ENCODE measurements around the gene HLA-B. TPM values are rescaled to one million over a fixed set of nuclear protein-coding genes. Genes with fewer than 3 reads are reported as not detected.

The HLA-B gene
- total and polyA plus RNA-seq, 2 of the 8 experiments (the other 6 are each of a cell fraction or from before 2014, with no cell fraction given), result 154 to 233 TPM

DNA sequence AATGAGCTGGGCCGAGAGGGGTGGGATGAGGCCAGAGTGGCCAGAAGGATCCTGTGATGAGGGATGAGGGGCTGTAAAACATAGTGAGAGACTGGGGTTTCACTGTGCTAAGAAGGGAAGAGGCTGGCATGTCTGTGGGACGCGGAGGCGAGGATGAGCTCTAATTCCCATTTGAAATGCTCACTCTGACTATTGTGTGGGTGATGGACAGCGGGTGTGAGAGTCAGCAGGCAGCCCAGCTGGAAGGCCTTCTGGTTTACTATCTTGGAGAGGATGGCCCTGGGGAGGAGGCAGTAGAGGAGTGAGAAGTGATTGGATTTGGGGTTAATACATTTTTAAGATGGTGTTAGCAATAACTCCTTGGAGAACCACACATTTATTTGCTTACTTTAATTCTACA is 37.0 kb upstream of the HLA-B start:
- FAIRE-seq (no peak), DNase-seq (ENCODE audit: low read depth in 1 of 2, low spot score in 2 of 2) (no peak)
- 54% methylated on average over 5 of the region's 5 CpGs; no CpG with 5 or more reads in 1 of the 2 experiments for WGBS, 2 experiments (ENCODE audit: extremely low coverage in 1 of 2, insufficient coverage in 1 of 2, insufficient read length in 1 of 2, insufficient replicate concordance in 2 of 2, low coverage in 1 of 2, low lambda C conversion rate in 2 of 2, missing lambda C conversion rate in 1 of 2)
- H2AFZ ChIP-seq (ENCODE audit: low read length), result no peak overlapping the region
- H2AK5ac ChIP-seq (ENCODE audit: low read depth, low read length), result peak overlapping the region; percentile 53; the same call in 1 of the 2 replicates
- H3K23ac ChIP-seq (ENCODE audit: insufficient read length), result no peak overlapping the region
- H3K79me1 ChIP-seq (ENCODE audit: low read depth, low read length), result no peaks in the 10 kb centered on the region
- H3K27ac ChIP-seq (ENCODE audit: low read depth, low read length), result no peak overlapping the region
- H3K4ac ChIP-seq (replicated peaks; ENCODE audit: insufficient read length, low read depth, low read length), result no peak overlapping the region
- H3K79me2 ChIP-seq (ENCODE audit: control insufficient read depth in 1 of 2, insufficient read depth in 2 of 2, low read length in 2 of 2), result no peaks in the 10 kb centered on the region
- H3K9me3 ChIP-seq (ENCODE audit: insufficient read depth in 2 of 2, low read depth in 1 of 2, low read length in 1 of 2), result 0 out of 4 replicates have a peak, but pooled peaks cover 0 to 4% of the 10 kb centered on the region in 2 experiments
- no peaks in the 10 kb centered on the region; a peak in 1 of 7 replicates for H3K4me1 ChIP-seq (replicated peaks in 1 of 4; ENCODE audit: control insufficient read depth in 3 of 4, insufficient read depth in 4 of 4, low read length in 3 of 4)
- no peak overlapping the region for H3K4me3 ChIP-seq (ENCODE audit: extremely low read depth in 1 of 4, insufficient read depth in 2 of 4, low read depth in 3 of 4, low read length in 4 of 4)
- H3K4me2 ChIP-seq (ENCODE audit: insufficient read depth in 1 of 2, low read depth in 2 of 2, low read length in 2 of 2), result 0 out of 4 replicates have a peak overlapping the region, but pooled peaks of 1 of the 2 experiments have one; percentile 17
- no peak overlapping the region for H4K5ac ChIP-seq (ENCODE audit: insufficient read length, low read depth, low read length)
- H3K27me3 ChIP-seq (replicated peaks in 1 of 4; ENCODE audit: control insufficient read depth in 3 of 4, extremely low read depth in 1 of 4, insufficient read depth in 3 of 4, low read length in 3 of 4), result no peaks in the 10 kb centered on the region; a peak in 1 of 7 replicates
- no peak overlapping the region for H2BK5ac ChIP-seq (ENCODE audit: low read depth, low read length)
- no peaks in the 10 kb centered on the region for H3K23me2 ChIP-seq (ENCODE audit: low read depth, low read length)
- no peak overlapping the region for H3K56ac ChIP-seq (replicated peaks; ENCODE audit: insufficient read length, low read depth, low read length)
- ChIA-PET CTCF (ENCODE audit: partially characterized antibody) (interaction anchor here (0.8 to 1.6 kb wide), 6 partner anchors 9 to 81 kb away, joined by 3 to 6 read pairs (median 4); partner anchors contain the start of gene MICA), POLR2A (ENCODE audit: partially characterized antibody) (interaction anchor here (0.7 to 0.8 kb wide), 2 partner anchors 49 to 95 kb away, joined by 3 to 4 read pairs; no protein-coding TSS in a partner anchor)
- H2BK20ac ChIP-seq (ENCODE audit: low read length), result no peak overlapping the region
- H3K9ac ChIP-seq (replicated peaks in 1 of 4; ENCODE audit: extremely low read depth in 1 of 4, low read depth in 3 of 4, low read length in 3 of 4), result no peak overlapping the region
- no peak overlapping the region for H4K91ac ChIP-seq (replicated peaks; ENCODE audit: insufficient read length, low read length)
- no peaks in the 10 kb centered on the region for H3K36me3 ChIP-seq (ENCODE audit: control insufficient read depth in 2 of 4, insufficient read depth in 4 of 4, low read length in 3 of 4)
- H2BK120ac ChIP-seq (replicated peaks; ENCODE audit: low read depth, low read length), result no peak overlapping the region
- H4K20me1 ChIP-seq (replicated peaks in 1 of 2; ENCODE audit: control insufficient read depth in 1 of 2, insufficient read depth in 2 of 2, low read length in 2 of 2), result peaks cover 0 to 1% of the 10 kb centered on the region in 2 experiments
- H2BK15ac ChIP-seq (ENCODE audit: low read length), result no peak overlapping the region
- H3K18ac ChIP-seq (ENCODE audit: extremely low read depth, low read length), result no peak overlapping the region
- H3K14ac ChIP-seq (ENCODE audit: insufficient read length), result no peak overlapping the region
- peak overlapping the region; percentile 44; the same call in 1 of the 2 replicates for H2BK12ac ChIP-seq (ENCODE audit: low read depth, low read length)
- H4K8ac ChIP-seq (ENCODE audit: extremely low read depth, insufficient read depth, low read length), result no peak overlapping the region
- TF ChIP-seq MAFK (IDR thresholded peaks at IDR 0.05; ENCODE audit: low read depth, low read length) (no peak), YY1 (IDR thresholded peaks at IDR 0.05; ENCODE audit: low read depth, low read length) (no peak), SIN3A (conservative IDR thresholded peaks at IDR 0.05 in 1 of 2, IDR thresholded peaks at IDR 0.05 in 1 of 2; ENCODE audit: low read depth in 1 of 2, low read length in 2 of 2) (no peak), CBX8 (IDR thresholded peaks at IDR 0.05; ENCODE audit: borderline replicate concordance, low read depth, low read length) (no peak), NRF1 (IDR thresholded peaks at IDR 0.05; ENCODE audit: low read depth, low read length) (no peak), NANOG (IDR thresholded peaks at IDR 0.05; ENCODE audit: insufficient read depth, low read depth, low read length, poor library complexity, severe bottlenecking) (no peak), SAP30 (IDR thresholded peaks at IDR 0.05; ENCODE audit: insufficient read depth, insufficient replicate concordance, low read length) (no peak), EGR1 (IDR thresholded peaks at IDR 0.05; ENCODE audit: borderline replicate concordance, low read depth, low read length) (no peak), RBBP5 (IDR thresholded peaks at IDR 0.05; ENCODE audit: borderline replicate concordance, low read depth, low read length) (no peak), CBX5 (IDR thresholded peaks at IDR 0.05; ENCODE audit: low read depth, low read length) (no peak)
